Measurements from ENCODE around the gene CPLX3.

The CPLX3 gene

DNA sequence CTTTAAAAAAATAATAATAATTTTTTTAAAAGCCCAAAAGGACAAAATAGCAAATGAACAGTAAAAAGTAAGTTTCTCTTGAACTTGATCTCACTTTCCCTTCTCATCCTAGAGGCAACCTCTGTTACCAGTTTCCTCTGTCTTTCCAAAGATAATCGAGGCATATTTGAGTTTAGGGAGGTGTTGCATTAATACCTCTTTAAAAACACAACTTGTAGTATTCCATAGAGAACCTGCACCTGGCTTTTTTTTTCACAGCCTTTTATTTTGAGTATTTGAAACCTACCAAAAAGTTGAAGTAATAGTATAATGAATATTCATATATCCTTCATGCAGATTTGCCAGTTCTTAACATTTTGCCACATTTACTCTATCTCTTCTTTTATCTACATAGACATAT, 35.4 kb upstream of the CPLX3 start:
- Histone ChIP-seq H3K36me3 (ENCODE audit: control insufficient read depth, insufficient read depth, low read length) (peaks cover 17% of the 10 kb centered on the region), H3K4me3 (replicated peaks; ENCODE audit: low read depth, low read length) (peak overlapping the region; percentile 98; the same call in 1 of the 2 replicates)
- TF ChIP-seq, protein P1, sequence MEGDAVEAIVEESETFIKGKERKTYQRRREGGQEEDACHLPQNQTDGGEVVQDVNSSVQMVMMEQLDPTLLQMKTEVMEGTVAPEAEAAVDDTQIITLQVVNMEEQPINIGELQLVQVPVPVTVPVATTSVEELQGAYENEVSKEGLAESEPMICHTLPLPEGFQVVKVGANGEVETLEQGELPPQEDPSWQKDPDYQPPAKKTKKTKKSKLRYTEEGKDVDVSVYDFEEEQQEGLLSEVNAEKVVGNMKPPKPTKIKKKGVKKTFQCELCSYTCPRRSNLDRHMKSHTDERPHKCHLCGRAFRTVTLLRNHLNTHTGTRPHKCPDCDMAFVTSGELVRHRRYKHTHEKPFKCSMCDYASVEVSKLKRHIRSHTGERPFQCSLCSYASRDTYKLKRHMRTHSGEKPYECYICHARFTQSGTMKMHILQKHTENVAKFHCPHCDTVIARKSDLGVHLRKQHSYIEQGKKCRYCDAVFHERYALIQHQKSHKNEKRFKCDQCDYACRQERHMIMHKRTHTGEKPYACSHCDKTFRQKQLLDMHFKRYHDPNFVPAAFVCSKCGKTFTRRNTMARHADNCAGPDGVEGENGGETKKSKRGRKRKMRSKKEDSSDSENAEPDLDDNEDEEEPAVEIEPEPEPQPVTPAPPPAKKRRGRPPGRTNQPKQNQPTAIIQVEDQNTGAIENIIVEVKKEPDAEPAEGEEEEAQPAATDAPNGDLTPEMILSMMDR (IDR thresholded peaks at IDR 0.05; ENCODE audit: insufficient read depth, low read length, poor library complexity, severe bottlenecking): no peak

DNA sequence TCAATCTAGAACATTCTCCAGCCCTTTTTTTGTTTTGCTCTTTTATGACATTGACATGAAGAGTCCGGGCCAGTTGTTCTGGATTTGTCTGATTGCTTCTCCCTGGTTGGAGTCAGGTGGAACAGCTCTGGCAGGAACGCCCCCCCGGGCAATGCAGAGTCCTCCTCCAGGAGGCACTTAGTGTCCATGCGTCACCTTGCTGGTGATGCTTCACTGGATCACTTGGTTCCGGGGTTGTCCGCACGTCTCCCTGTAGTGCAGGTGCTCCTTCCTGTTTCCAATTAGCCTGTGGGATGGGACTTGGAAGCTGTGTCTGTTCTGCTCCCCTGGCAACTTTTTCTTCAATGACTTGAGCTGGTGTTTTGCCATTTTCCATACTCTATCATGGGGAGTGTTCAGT, 34.8 kb upstream of the CPLX3 start:
- TF ChIP-seq, protein P1 (IDR thresholded peaks at IDR 0.05; ENCODE audit: insufficient read depth, low read length, poor library complexity, severe bottlenecking): no peak
- peak overlapping the region; percentile 29 for H3K4me3 ChIP-seq (replicated peaks; ENCODE audit: low read depth, low read length)
- no peaks in the 10 kb centered on the region for H3K27me3 ChIP-seq (replicated peaks; ENCODE audit: control insufficient read depth, insufficient read depth, low read length)
- H3K36me3 ChIP-seq (ENCODE audit: control insufficient read depth, insufficient read depth, low read length): peaks cover 17% of the 10 kb centered on the region
- no peak for DNase-seq (ENCODE audit: extremely low read depth, insufficient read length)

More for the DNA sequence above, 35.4 kb upstream of the CPLX3 start:
- no peaks in the 10 kb centered on the region for H3K27me3 ChIP-seq (replicated peaks; ENCODE audit: control insufficient read depth, insufficient read depth, low read length)
- DNase-seq (ENCODE audit: extremely low read depth, insufficient read length): no peak

DNA sequence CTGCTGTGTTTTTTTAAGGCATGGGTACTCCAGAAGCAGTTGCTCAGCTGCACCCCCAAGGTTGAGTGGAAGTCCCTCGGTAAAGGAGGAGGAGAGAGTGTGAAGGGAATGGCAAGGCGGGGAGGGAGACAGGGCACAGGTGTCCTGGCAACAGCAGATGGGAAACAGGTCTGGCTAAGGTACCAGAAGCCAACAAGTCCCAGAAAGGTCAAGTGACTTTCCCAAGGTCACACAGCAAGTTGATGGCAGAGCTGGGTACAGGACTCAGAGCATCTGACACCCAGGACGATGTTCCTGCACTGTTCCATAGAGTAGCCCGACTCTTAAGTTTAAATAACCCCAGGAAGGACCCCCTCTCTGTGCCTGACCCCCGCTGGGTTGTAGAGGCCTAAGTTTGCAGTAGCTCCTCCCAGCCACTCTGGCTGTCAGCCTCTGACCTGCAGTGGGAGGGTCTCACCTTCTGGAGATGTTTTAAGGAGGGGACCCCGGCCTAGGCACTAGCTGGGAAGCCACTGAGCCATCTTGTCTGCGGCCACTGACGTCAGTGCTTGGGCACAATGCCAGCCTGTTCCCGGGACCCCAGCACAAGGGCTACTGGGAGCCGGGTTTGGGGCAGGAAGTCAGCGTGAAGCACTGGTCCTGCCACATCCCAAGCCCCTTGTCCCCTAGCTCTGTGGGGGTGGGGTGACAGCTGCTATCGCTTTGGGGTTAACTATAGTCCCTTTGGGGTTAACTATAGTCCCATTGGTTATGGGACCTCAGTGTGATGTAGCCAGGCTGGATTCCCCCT, 34.0 kb upstream of the CPLX3 start:
- H3K36me3 ChIP-seq (ENCODE audit: control insufficient read depth, insufficient read depth, low read length): peaks cover 17% of the 10 kb centered on the region
- H3K27me3 ChIP-seq (replicated peaks; ENCODE audit: control insufficient read depth, insufficient read depth, low read length): no peaks in the 10 kb centered on the region
- DNase-seq (ENCODE audit: extremely low read depth, insufficient read length): no peak
- H3K4me3 ChIP-seq (replicated peaks; ENCODE audit: low read depth, low read length): peak overlapping the region; percentile 29; the same call in 1 of the 2 replicates
- TF ChIP-seq, protein P1 (IDR thresholded peaks at IDR 0.05; ENCODE audit: insufficient read depth, low read length, poor library complexity, severe bottlenecking): no peak

DNA sequence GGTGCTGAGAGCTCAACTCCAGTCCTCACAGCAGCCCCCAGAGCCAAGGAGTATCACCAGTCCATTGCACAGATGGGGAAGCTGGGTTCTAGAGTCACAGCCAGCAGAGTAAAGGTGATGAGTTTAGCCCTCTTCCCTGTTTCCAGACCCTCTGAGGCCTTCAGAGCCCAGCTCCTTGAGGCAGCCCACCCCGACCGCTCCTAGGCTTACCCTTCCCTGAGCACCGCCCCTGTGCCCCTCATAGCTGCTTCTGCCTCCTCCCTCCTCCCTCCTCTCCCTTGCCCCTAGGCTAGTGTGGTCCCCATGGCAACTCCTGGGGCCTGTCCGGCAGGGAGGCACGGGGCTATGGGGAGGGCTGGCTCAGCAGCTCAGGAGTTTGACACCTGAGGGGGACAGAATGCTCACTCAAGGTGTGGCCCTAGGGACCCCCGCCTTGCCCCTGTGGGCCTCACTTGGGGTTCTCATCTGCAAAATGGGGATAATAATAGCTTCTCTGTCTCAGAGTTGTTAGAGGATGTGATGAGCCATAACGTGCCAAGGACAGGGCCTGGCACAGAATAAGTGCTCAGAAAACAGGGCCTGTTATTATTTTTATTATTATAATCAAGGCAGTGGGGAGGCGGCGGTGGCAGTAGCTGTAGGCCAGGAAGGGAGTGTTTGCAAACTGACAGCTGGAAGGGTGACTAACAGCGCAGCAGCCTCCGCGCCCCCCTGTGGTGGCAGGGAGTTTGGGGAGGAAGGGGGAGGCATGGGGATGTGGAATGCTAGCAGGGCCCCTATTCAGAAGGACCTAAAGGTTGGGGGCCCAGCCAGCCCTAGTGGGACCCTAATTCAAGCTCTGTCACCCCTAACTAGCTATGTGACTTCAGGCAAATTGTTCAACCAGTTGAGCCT, 33.0 kb upstream of the CPLX3 start:
- TF ChIP-seq, protein P1 (IDR thresholded peaks at IDR 0.05; ENCODE audit: insufficient read depth, low read length, poor library complexity, severe bottlenecking): peak; percentile 78
- Histone ChIP-seq H3K36me3 (ENCODE audit: control insufficient read depth, insufficient read depth, low read length) (peaks cover 19% of the 10 kb centered on the region), H3K4me3 (replicated peaks; ENCODE audit: low read depth, low read length) (no peak overlapping the region), H3K27me3 (replicated peaks; ENCODE audit: control insufficient read depth, insufficient read depth, low read length) (no peaks in the 10 kb centered on the region)
- no peak for DNase-seq (ENCODE audit: extremely low read depth, insufficient read length)

DNA sequence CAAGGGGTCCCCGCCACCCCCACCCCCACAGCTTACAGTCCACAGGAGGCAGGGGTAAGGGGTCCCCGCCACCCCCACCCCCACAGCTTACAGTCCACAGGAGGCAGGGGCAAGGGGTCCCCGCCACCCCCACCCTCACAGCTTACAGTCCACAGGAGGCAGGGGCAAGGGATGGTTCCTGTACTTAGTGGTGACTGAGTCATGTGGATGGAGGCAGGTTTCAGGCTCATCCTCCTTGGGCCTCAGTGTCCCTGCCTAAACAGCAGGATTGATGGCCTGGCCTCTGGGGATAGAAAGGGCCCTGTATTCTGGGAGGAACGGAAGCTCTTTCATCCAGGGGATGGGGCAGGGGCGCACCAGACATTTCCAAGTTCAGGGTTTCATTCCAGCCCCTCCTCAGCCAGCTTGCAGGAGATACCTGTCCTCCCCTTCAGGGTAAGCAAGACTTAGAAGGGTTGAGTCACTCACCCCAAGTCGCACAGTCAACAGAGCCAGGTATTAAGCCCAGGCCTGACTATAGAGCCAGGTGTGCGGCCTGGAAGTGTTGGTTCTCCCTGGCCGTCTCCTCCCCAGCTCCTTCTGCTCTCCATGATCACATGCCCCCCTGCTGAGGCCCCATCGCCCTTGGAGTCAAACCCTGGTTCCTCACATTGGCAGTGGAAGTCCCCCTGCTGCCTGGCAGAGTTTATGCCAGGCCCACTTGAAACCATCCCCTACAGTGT, 32.0 kb upstream of the CPLX3 start:
- H3K4me3 ChIP-seq (replicated peaks; ENCODE audit: low read depth, low read length): no peak overlapping the region
- no peak for DNase-seq (ENCODE audit: extremely low read depth, insufficient read length)
- TF ChIP-seq, protein P1 (IDR thresholded peaks at IDR 0.05; ENCODE audit: insufficient read depth, low read length, poor library complexity, severe bottlenecking): no peak
- no peaks in the 10 kb centered on the region for H3K27me3 ChIP-seq (replicated peaks; ENCODE audit: control insufficient read depth, insufficient read depth, low read length)
- peaks cover 26% of the 10 kb centered on the region for H3K36me3 ChIP-seq (ENCODE audit: control insufficient read depth, insufficient read depth, low read length)

Data from GM06990 (cell line).